ENCODE measurements around the gene BTD. TPM values are rescaled to one million over a fixed set of nuclear protein-coding genes. Genes with fewer than 3 reads are reported as not detected.

BTD gene
- total and polyA plus RNA-seq, 10 of the 15 experiments (the other 5 are each of a cell fraction or from before 2014, with no cell fraction given) = 3.4 to 10.3 (median 5.0) TPM

GRCh38 chr3:15647611-15648167 lies 46.1 kb downstream of the BTD start (continued):
- no peak for TF ChIP-seq ZBTB33 (IDR thresholded peaks at IDR 0.05)
- TF ChIP-seq HDAC2 (IDR thresholded peaks at IDR 0.05) = no peak
- TF ChIP-seq NR2C1 (IDR thresholded peaks at IDR 0.05) = no peak
- TF ChIP-seq JUNB (IDR thresholded peaks at IDR 0.05) = peak; percentile 58; the same call in 1 of the 2 replicates
- no peak for TF ChIP-seq ZZZ3 (IDR thresholded peaks at IDR 0.05; ENCODE audit: control insufficient read depth, insufficient read length, low read depth)
- TF ChIP-seq NFYA (IDR thresholded peaks at IDR 0.05; ENCODE audit: borderline replicate concordance, low read depth, low read length) = no peak
- TF ChIP-seq SUZ12 (IDR thresholded peaks at IDR 0.05; ENCODE audit: unreplicated experiment) = no peak
- TF ChIP-seq, protein P1, sequence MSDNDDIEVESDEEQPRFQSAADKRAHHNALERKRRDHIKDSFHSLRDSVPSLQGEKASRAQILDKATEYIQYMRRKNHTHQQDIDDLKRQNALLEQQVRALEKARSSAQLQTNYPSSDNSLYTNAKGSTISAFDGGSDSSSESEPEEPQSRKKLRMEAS (IDR thresholded peaks at IDR 0.05; ENCODE audit: low read depth, low read length) = no peak
- TF ChIP-seq FOXK2 (IDR thresholded peaks at IDR 0.05) = no peak
- no peak for TF ChIP-seq WRNIP1 (IDR thresholded peaks at IDR 0.05; ENCODE audit: borderline replicate concordance, low read depth, low read length)
- 0 out of 3 replicates have a peak, but pooled peaks of 1 of the 2 experiments have one; percentile 51 for TF ChIP-seq EGR1 (IDR thresholded peaks at IDR 0.05; ENCODE audit: borderline replicate concordance in 1 of 2, low read depth in 2 of 2, low read length in 2 of 2)
- TF ChIP-seq POU2F2 (IDR thresholded peaks at IDR 0.05; ENCODE audit: borderline replicate concordance, low read depth, low read length) = peak; percentile 86
- peak; percentile 97 for TF ChIP-seq SPI1 (IDR thresholded peaks at IDR 0.05; ENCODE audit: borderline replicate concordance, insufficient read depth, low read depth, low read length)
- TF ChIP-seq SMARCA5 (IDR thresholded peaks at IDR 0.05) = no peak; the same call in 1 of the 2 replicates
- no peak for TF ChIP-seq SREBF1 (IDR thresholded peaks at IDR 0.05; ENCODE audit: low read length)
- TF ChIP-seq POLR2AphosphoS2 (IDR thresholded peaks at IDR 0.05; ENCODE audit: low read depth, low read length) = no peak
- TF ChIP-seq POLR2AphosphoS5 (IDR thresholded peaks at IDR 0.05; ENCODE audit: low read length) = no peak; the same call in 1 of the 2 replicates
- TF ChIP-seq IKZF1 (conservative IDR thresholded peaks at IDR 0.05) = peak; percentile 99
- TF ChIP-seq CBX3 (IDR thresholded peaks at IDR 0.05; ENCODE audit: borderline replicate concordance, low read depth) = no peak
- peak; percentile 74 for TF ChIP-seq SP1 (IDR thresholded peaks at IDR 0.05; ENCODE audit: low read depth, low read length)
- TF ChIP-seq, protein P2, sequence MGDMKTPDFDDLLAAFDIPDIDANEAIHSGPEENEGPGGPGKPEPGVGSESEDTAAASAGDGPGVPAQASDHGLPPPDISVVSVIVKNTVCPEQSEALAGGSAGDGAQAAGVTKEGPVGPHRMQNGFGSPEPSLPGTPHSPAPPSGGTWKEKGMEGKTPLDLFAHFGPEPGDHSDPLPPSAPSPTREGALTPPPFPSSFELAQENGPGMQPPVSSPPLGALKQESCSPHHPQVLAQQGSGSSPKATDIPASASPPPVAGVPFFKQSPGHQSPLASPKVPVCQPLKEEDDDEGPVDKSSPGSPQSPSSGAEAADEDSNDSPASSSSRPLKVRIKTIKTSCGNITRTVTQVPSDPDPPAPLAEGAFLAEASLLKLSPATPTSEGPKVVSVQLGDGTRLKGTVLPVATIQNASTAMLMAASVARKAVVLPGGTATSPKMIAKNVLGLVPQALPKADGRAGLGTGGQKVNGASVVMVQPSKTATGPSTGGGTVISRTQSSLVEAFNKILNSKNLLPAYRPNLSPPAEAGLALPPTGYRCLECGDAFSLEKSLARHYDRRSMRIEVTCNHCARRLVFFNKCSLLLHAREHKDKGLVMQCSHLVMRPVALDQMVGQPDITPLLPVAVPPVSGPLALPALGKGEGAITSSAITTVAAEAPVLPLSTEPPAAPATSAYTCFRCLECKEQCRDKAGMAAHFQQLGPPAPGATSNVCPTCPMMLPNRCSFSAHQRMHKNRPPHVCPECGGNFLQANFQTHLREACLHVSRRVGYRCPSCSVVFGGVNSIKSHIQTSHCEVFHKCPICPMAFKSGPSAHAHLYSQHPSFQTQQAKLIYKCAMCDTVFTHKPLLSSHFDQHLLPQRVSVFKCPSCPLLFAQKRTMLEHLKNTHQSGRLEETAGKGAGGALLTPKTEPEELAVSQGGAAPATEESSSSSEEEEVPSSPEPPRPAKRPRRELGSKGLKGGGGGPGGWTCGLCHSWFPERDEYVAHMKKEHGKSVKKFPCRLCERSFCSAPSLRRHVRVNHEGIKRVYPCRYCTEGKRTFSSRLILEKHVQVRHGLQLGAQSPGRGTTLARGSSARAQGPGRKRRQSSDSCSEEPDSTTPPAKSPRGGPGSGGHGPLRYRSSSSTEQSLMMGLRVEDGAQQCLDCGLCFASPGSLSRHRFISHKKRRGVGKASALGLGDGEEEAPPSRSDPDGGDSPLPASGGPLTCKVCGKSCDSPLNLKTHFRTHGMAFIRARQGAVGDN (IDR thresholded peaks at IDR 0.05) = peak; percentile 89
- TF ChIP-seq ZNF24 (IDR thresholded peaks at IDR 0.05) = peak; percentile 68; the same call in 1 of the 2 replicates
- TF ChIP-seq, protein P3, sequence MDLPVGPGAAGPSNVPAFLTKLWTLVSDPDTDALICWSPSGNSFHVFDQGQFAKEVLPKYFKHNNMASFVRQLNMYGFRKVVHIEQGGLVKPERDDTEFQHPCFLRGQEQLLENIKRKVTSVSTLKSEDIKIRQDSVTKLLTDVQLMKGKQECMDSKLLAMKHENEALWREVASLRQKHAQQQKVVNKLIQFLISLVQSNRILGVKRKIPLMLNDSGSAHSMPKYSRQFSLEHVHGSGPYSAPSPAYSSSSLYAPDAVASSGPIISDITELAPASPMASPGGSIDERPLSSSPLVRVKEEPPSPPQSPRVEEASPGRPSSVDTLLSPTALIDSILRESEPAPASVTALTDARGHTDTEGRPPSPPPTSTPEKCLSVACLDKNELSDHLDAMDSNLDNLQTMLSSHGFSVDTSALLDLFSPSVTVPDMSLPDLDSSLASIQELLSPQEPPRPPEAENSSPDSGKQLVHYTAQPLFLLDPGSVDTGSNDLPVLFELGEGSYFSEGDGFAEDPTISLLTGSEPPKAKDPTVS (IDR thresholded peaks at IDR 0.05; ENCODE audit: low read depth, low read length) = no peak
- peak; percentile 77 for TF ChIP-seq MEF2B (IDR thresholded peaks at IDR 0.05; ENCODE audit: partially characterized antibody, poor library complexity, severe bottlenecking)
- TF ChIP-seq HCFC1 (IDR thresholded peaks at IDR 0.05; ENCODE audit: low read length) = no peak
